Neutrophil (primary cell): ENCODE measurements around the gene ABI2.
"Not testable (repeated sequence)": the region's sequence is repeated elsewhere in the genome, so short reads cannot be mapped to it uniquely, and the experiment has no call there.

Source experiments
- H3K27ac ChIP-seq: fragments of 200-600 bp; sonication (generic); 2 replicates; pipeline ENCODE4 v1.5.1; 2016; ENCODE audit warnings: mild to moderate bottlenecking, moderate library complexity
- H3K27me3 ChIP-seq: fragments of 200-600 bp; sonication (generic); 2 replicates; pipeline ENCODE4 v1.6.0; 2016; ENCODE audit warnings: mild to moderate bottlenecking
- H3K36me3 ChIP-seq: fragments of 200-600 bp; sonication (generic); 2 replicates; pipeline ENCODE4 v1.5.1; 2017
- H3K4me1 ChIP-seq, 2 experiments: fragments of 200-600 bp in 1 of 2; sonication (generic) in 1 of 2; 1 replicate in 1 of 2; 2 replicates in 1 of 2; pipeline versions ENCODE4 v1.5.1 to v1.6.1; 2013 to 2016; ENCODE audit warnings: low read depth in 1 of 2, low read length in 1 of 2, mild to moderate bottlenecking in 1 of 2, moderate library complexity in 1 of 2; ENCODE audit not compliant: control insufficient read depth in 1 of 2, insufficient read depth in 1 of 2
- H3K4me3 ChIP-seq, 2 experiments: fragments of 200-600 bp in 1 of 2; sonication (generic) in 1 of 2; 1 replicate in 1 of 2; 2 replicates in 1 of 2; pipeline ENCODE4 v1.5.1; 2013 to 2016; ENCODE audit warnings: low read depth in 1 of 2, low read length in 1 of 2, mild to moderate bottlenecking in 1 of 2, moderate library complexity in 1 of 2
- H3K9me3 ChIP-seq: fragments of 200-600 bp; sonication (generic); 2 replicates; pipeline ENCODE4 v1.5.1; 2016
- CTCF ChIP-seq: fragments of 200-600 bp; sonication (generic); IDR thresholded peaks from 2 replicates; pipeline ENCODE4 v1.5.1; 2016; ENCODE audit warnings: antibody characterized with exemption

ABI2 gene

GRCh38 chr2:203379156-203379555 is 51.0 kb downstream of the ABI2 start:
- H3K4me1 ChIP-seq: no peaks in the 10 kb centered on the region
- no peaks in the 10 kb centered on the region for H3K27me3 ChIP-seq
- no peaks in the 10 kb centered on the region for H3K36me3 ChIP-seq
- no peak overlapping the region for H3K4me3 ChIP-seq
- H3K27ac ChIP-seq: no peak overlapping the region
- H3K9me3 ChIP-seq: no peaks in the 10 kb centered on the region
- no peak for TF ChIP-seq CTCF

GRCh38 chr2:203383038-203383437 is 54.8 kb downstream of the ABI2 start:
- no peaks in the 10 kb centered on the region for H3K4me1 ChIP-seq
- no peaks in the 10 kb centered on the region for H3K36me3 ChIP-seq
- no peaks in the 10 kb centered on the region for H3K27me3 ChIP-seq
- no peak overlapping the region for H3K27ac ChIP-seq
- TF ChIP-seq CTCF: no peak
- H3K4me3 ChIP-seq: no peak overlapping the region
- H3K9me3 ChIP-seq: no peaks in the 10 kb centered on the region

GRCh38 chr2:203388153-203388552 is 60.0 kb downstream of the ABI2 start:
- not testable (repeated sequence) for H3K36me3 ChIP-seq, H3K27me3 ChIP-seq, H3K9me3 ChIP-seq

GRCh38 chr2:203394519-203395227 is 66.5 kb downstream of the ABI2 start:
- H3K9me3 ChIP-seq: no peaks in the 10 kb centered on the region
- H3K36me3 ChIP-seq: no peaks in the 10 kb centered on the region
- H3K4me3 ChIP-seq: no peak overlapping the region
- no peaks in the 10 kb centered on the region for H3K27me3 ChIP-seq
- H3K27ac ChIP-seq: no peak overlapping the region
- no peaks in the 10 kb centered on the region for H3K4me1 ChIP-seq
- TF ChIP-seq CTCF: no peak

More at GRCh38 chr2:203388153-203388552, 60.0 kb downstream of the ABI2 start:
- not testable (repeated sequence) for H3K27ac ChIP-seq, H3K4me3 ChIP-seq, H3K4me1 ChIP-seq

GRCh38 chr2:203395858-203396257 is 67.7 kb downstream of the ABI2 start:
- Histone ChIP-seq H3K27ac (no peak overlapping the region), H3K4me3 (no peak overlapping the region), H3K4me1 (no peaks in the 10 kb centered on the region), H3K9me3 (no peaks in the 10 kb centered on the region), H3K36me3 (no peaks in the 10 kb centered on the region), H3K27me3 (no peaks in the 10 kb centered on the region)
- no peak for TF ChIP-seq CTCF

- Histone ChIP-seq H3K27me3 (no peaks in the 10 kb centered on the region), H3K4me1 (no peaks in the 10 kb centered on the region), H3K36me3 (no peaks in the 10 kb centered on the region), H3K9me3 (no peaks in the 10 kb centered on the region), H3K4me3 (no peak overlapping the region), H3K27ac (no peak overlapping the region)
- no peak for TF ChIP-seq CTCF
These were observed 68.5 kb downstream of the ABI2 start for GRCh38 chr2:203396667-203397066.
